WI38 (cell line): Measurements from ENCODE around the gene MCTP2.

Experiments
- H3K4me3 ChIP-seq: 2 replicates; pipeline ENCODE4 v1.5.1; 2011; ENCODE audit warnings: low read depth, mild to moderate bottlenecking, control low read depth, low read length
- TF ChIP-seq, protein P1 (sequence below): IDR thresholded peaks from 2 replicates; pipeline ENCODE4 v1.5.1; 2012; ENCODE audit warnings: low read depth, mild to moderate bottlenecking, control low read depth, low read length

MCTP2 gene

DNA sequence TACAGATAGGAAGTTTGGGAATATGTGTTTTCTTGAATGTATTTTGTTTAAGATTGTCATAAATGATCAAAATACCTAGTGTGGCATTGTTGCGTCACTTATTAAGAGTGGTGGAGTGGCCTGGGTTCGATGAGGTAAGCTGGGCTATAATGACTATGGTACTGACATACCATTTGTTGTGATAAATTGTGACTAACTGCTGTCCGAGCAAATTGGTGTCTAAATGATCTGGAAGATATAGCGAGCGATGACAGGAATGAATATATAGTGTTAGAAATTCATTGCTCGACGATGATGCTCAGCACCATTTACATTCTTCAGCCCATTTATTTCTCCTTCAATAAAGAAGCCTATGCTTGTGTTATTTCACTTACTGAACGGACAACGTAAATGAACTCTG is 123.3 kb downstream of the MCTP2 start:
- no peak overlapping the region for H3K4me3 ChIP-seq
- TF ChIP-seq, protein P1, sequence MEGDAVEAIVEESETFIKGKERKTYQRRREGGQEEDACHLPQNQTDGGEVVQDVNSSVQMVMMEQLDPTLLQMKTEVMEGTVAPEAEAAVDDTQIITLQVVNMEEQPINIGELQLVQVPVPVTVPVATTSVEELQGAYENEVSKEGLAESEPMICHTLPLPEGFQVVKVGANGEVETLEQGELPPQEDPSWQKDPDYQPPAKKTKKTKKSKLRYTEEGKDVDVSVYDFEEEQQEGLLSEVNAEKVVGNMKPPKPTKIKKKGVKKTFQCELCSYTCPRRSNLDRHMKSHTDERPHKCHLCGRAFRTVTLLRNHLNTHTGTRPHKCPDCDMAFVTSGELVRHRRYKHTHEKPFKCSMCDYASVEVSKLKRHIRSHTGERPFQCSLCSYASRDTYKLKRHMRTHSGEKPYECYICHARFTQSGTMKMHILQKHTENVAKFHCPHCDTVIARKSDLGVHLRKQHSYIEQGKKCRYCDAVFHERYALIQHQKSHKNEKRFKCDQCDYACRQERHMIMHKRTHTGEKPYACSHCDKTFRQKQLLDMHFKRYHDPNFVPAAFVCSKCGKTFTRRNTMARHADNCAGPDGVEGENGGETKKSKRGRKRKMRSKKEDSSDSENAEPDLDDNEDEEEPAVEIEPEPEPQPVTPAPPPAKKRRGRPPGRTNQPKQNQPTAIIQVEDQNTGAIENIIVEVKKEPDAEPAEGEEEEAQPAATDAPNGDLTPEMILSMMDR, result no peak

DNA sequence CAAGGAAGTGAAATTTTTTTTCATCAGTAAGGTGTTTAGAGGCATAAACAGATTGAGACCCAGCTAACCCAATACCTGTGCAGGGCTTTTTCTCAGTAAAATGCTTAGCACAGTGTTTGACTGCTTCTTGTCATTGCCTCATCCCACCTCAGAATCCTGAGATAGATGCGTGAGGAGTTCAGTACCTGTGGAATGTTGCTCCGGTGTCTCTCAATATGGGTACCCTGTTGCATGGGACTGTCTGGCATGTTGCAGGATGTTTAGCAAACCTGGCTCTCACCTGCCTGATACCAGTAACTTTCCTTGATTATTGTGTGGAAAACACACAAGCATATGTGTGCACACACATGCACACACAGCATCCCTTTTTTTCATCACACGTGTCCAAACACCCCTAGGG is 128.4 kb downstream of the MCTP2 start:
- TF ChIP-seq, protein P1, result no peak
- no peak overlapping the region for H3K4me3 ChIP-seq

DNA sequence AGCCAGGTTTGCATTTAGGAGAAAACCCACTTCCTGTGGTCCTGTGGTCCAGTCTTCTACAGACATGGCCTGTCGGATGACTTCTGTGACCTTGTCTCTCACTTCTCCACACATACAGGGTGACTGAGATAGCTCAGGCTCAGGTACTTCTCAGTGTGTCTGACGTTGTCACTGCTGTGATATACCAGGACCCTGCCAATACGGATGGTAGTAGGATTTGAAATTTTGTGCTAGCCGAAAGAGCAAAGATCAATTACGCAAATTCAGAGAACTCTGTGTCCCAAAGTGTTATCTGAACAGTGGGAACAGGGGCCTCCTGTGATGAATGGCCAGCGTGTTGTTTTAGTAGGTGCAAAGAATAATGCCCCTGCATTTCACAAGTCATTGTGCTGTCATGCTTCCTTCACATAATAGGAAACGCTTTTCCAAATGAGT is 128.9 kb downstream of the MCTP2 start:
- no peak overlapping the region for H3K4me3 ChIP-seq
- TF ChIP-seq, protein P1, result no peak

DNA sequence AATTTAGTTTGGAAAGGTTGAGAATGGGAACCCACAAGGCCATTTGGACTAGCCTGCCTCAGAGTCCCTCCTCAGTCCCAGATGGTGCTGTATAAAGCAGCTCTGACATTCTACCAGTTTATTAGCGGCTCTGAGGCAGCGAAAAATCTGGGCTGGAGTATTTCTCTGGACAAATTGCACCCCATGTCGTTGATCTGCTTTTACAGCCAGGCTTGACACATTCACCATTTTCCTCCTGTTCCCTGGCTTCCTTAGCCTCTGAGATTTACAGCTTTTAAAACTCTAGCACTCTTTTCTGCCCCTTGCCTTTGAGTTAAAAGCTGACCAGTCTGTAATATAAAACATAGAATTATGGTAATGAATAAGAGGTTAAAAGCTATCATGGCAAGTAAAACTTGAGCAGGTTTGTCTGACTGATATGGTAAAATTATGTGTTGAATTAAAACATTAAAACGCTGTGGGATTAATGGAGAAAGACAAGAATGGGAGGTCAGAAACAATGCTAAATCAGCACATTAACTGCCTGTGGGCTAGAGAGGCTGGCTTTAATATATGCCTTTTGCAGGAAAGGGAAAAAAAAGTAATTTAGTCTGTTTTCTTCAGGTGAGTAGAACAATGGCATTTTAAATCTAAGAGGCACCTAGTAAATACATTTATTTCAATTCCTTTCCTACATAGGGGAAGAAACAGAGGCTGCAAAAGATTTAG is 131.2 kb downstream of the MCTP2 start:
- TF ChIP-seq, protein P1, result no peak
- H3K4me3 ChIP-seq, result no peak overlapping the region

DNA sequence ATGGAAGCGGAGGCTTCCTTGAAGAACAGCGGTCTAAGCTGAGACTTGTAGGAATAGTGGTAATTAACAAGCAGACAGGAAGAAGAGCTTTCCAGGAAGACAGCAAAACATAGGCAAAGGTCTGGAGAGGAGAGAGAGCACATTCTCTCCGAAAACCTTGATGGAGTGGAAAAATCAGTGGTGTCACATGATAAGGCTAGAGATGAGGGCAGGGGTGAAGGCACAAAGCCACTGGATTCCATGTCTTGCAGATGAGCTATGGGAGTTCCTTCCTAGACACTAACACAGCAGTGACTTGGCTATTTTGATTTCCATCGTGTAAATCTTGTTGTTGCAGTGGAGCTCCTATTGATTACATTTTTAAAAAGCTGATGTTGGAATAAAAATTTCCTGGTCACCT is 132.0 kb downstream of the MCTP2 start:
- TF ChIP-seq, protein P1, result no peak
- no peak overlapping the region for H3K4me3 ChIP-seq

DNA sequence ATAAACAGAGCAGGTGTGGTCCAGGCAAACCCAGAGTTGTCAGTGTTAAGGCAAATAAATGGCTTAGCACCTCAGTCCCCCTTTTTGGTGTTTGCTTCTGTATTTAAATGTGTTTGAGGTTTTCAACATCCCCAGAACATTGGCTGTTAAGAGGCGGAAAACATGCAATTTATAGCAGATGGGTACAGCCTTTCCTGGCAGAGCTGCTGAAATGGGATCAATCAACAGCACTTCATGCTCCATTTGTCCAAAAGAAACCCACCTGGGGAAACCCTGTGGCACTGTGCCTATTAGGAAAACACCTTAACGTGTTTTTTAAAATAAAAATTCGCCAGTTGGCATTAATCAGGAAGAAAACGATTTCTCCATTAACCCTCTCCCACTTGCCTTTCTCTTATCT is 135.4 kb downstream of the MCTP2 start:
- TF ChIP-seq, protein P1, result no peak
- H3K4me3 ChIP-seq, result no peak overlapping the region

DNA sequence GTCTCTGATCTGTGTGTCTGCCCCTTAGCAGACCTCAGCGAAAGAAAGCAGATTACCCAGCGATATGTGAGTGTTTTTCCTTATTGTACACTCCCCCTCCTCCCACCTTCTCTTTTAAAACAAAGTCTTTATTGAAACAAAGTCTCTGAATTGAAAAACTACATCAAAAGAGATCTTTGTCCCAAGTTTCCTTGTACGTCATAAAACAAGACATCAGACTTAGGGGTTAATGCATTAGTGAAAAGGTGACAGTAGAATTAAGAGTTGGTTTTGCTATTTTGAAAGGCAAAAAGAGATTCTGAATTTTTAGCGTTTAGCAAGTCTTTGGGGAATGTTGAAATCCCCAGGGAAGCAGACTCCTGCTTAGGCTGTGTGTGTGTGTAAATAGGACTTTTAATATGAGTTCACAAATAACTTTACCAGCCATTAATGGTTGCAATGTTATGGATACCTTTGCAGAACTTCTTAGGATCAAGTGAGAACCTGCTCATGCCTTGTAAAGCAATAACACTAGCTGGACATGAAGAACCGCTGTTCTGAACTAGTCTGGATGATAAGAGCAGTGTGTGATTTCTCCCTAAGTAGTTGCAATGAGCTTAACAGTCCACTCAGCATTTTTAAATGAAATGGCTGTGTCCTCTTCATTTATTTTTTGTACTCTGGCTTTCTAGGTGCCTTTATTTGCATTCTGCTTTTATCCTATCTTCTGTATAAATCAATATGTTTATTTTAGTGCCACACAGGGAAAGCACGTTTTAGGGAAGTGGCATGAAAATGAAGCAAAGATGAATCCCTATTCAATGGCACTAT is 136.6 kb downstream of the MCTP2 start:
- TF ChIP-seq, protein P1, result no peak
- H3K4me3 ChIP-seq, result no peak overlapping the region
